ENCODE results near the gene ZBTB8A. TPM values are rescaled to one million over a fixed set of nuclear protein-coding genes. Genes with fewer than 3 reads are reported as not detected.
A peak's percentile ranks its signal among the peaks of the same experiment; 100 is the strongest.

Gene ZBTB8A
- total and polyA plus RNA-seq, 10 of the 15 experiments (the other 5 are each of a cell fraction or from before 2014, with no cell fraction given) = 0.48 to 4.7 (median 2.4) TPM

DNA sequence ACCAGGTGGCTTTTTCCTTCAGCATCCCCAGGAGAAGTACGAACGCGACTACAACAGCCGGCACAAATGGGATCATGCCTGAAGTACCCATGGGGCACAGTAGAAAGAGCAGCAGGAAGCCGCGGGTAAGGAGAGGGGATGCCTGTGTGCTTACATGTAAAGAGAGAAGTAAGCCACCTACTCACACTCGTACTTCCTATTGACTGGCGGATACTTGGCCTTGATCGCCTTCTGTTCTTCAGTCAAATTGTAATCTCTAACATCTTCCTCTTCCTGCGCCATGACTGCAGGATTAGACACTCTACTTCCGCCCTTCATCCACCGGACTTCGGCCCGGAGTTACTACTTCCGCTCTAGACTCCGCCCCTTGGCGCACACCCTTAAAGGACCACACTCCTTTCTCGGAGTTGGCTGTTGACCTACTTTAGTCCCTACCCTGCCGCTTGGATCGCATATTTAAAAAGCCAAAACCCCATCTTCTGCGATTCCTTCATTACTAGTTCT is 111.1 kb downstream of the ZBTB8A start, which contains the start of gene ZBTB8OS:
Gene ZBTB8OS, minus strand, starts transcription at position 303 of the 504 bp plus-strand sequence. Its CDS starts 21 bp downstream, at position 282.
- H3K4me2 ChIP-seq (ENCODE audit: control insufficient read depth, insufficient read depth) = peak within 1 kb of the TSS; percentile 95
- H3K27me3 ChIP-seq (replicated peaks in 1 of 2; ENCODE audit: control insufficient read depth in 2 of 2, insufficient read depth in 2 of 2, low read length in 1 of 2) = no peaks in the 10 kb centered on the region
- ChIA-PET POLR2A (interaction anchor here (0.6 to 2.0 kb wide), 7 partner anchors 25 to 407 kb away, joined by 3 to 8 read pairs (median 5); partner anchors contain the start of genes HDAC1 and S100PBP), SMC1A (ENCODE audit: uncharacterized antibody, unreplicated experiment) (interaction anchor here (1.0 to 1.7 kb wide), 3 partner anchors 23 to 402 kb away, joined by 3 to 6 read pairs (median 4); no protein-coding TSS in a partner anchor), CTCF (interaction anchor here (1.2 to 1.7 kb wide), 3 partner anchors 12 to 130 kb away, joined by 4 to 10 read pairs (median 10); no protein-coding TSS in a partner anchor), RAD21 (ENCODE audit: unreplicated experiment) (interaction anchor here (1.2 kb wide), 1 partner anchor 31 kb away, joined by 8 read pairs; no protein-coding TSS in a partner anchor)
- under 1% methylated on average over 21 of the region's 21 CpGs for WGBS (ENCODE audit: insufficient coverage, insufficient replicate concordance, low lambda C conversion rate, missing lambda C conversion rate)
- in situ Hi-C loops (cut with MboI) (no loop called here), intact Hi-C loops (cut with micrococcal nuclease; ENCODE audit: unreplicated experiment) (loop anchor here (2.0 to 5.0 kb wide), 3 partner anchors 21 to 128 kb away; partner anchors contain the start of gene ZBTB8A)
- peak within 1 kb of the TSS; percentile 97 for H2AFZ ChIP-seq (ENCODE audit: control insufficient read depth, low read depth, low read length)
- peaks cover 89% of the 10 kb centered on the region for H3K79me2 ChIP-seq (ENCODE audit: control insufficient read depth, insufficient read depth, low read length)
- DNase-seq (ENCODE audit: low read depth, low spot score) = peak; percentile 88
- peaks cover 0 to 11% of the 10 kb centered on the region in 2 experiments; a peak in 3 of 4 replicates for H3K36me3 ChIP-seq (ENCODE audit: control insufficient read depth in 2 of 2, insufficient read depth in 2 of 2, low read length in 1 of 2)
- H3K9ac ChIP-seq (ENCODE audit: control insufficient read depth, insufficient read depth, low read length) = peak within 1 kb of the TSS; percentile 100
- no TSS peak for BruUV-seq (replicated peaks)
- H4K20me1 ChIP-seq (ENCODE audit: control insufficient read depth, insufficient read depth) = no peaks in the 10 kb centered on the region
- peak; percentile 90 for FAIRE-seq
- ATAC-seq = peak; percentile 81
- peak within 1 kb of the TSS; percentile 100 for H3K27ac ChIP-seq (ENCODE audit: control insufficient read depth, insufficient read depth)
- no peaks in the 10 kb centered on the region for H3K9me3 ChIP-seq (replicated peaks; ENCODE audit: control insufficient read depth, insufficient read depth, low read length)
- peaks cover 3% of the 10 kb centered on the region; the same call in 1 of the 2 replicates for H3K4me1 ChIP-seq (ENCODE audit: control insufficient read depth, insufficient read depth, low read length)
- H3K4me3 ChIP-seq = peak within 1 kb of the TSS; percentile 89
- no peak for TF ChIP-seq JUNB (IDR thresholded peaks at IDR 0.05)
- TF ChIP-seq RUNX3 (IDR thresholded peaks at IDR 0.05; ENCODE audit: low read length) = 0 out of 2 replicates have a peak, but pooled peaks have one; percentile 16
- peak; percentile 95 for TF ChIP-seq GABPA (IDR thresholded peaks at IDR 0.05; ENCODE audit: low read depth)
- peak; percentile 87 for TF ChIP-seq SP1 (IDR thresholded peaks at IDR 0.05; ENCODE audit: low read depth, low read length)
- no peak for TF ChIP-seq ZBTB33 (IDR thresholded peaks at IDR 0.05)
- TF ChIP-seq PML (IDR thresholded peaks at IDR 0.05; ENCODE audit: low read length) = peak; percentile 89
- TF ChIP-seq LARP7 (IDR thresholded peaks at IDR 0.05) = 0 out of 2 replicates have a peak, but pooled peaks have one; percentile 11
- TF ChIP-seq, protein P1, sequence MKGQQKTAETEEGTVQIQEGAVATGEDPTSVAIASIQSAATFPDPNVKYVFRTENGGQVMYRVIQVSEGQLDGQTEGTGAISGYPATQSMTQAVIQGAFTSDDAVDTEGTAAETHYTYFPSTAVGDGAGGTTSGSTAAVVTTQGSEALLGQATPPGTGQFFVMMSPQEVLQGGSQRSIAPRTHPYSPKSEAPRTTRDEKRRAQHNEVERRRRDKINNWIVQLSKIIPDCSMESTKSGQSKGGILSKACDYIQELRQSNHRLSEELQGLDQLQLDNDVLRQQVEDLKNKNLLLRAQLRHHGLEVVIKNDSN (IDR thresholded peaks at IDR 0.05; ENCODE audit: borderline replicate concordance, extremely low read length, insufficient read depth, low read depth, low read length) = no peak
- peak; percentile 76 for TF ChIP-seq HCFC1 (IDR thresholded peaks at IDR 0.05; ENCODE audit: low read length)
- peak; percentile 11; the same call in 1 of the 2 replicates for TF ChIP-seq NKRF (conservative IDR thresholded peaks at IDR 0.05)
- peak; percentile 93 for TF ChIP-seq TAF1 (IDR thresholded peaks at IDR 0.05; ENCODE audit: borderline replicate concordance, low read depth, low read length)
- no peak for TF ChIP-seq IRF4 (IDR thresholded peaks at IDR 0.05; ENCODE audit: low read depth, low read length)
- TF ChIP-seq SPI1 (IDR thresholded peaks at IDR 0.05; ENCODE audit: borderline replicate concordance, insufficient read depth, low read depth, low read length) = peak; percentile 50; the same call in 1 of the 2 replicates
- peak; percentile 63 for TF ChIP-seq ATF7 (IDR thresholded peaks at IDR 0.05; ENCODE audit: low read depth)
- TF ChIP-seq FOS (IDR thresholded peaks at IDR 0.05; ENCODE audit: borderline replicate concordance, extremely low read depth, insufficient read length) = no peak
- TF ChIP-seq POLR2AphosphoS2 (IDR thresholded peaks at IDR 0.05; ENCODE audit: low read depth, low read length) = peak; percentile 81; the same call in 1 of the 2 replicates
- TF ChIP-seq, protein P2, sequence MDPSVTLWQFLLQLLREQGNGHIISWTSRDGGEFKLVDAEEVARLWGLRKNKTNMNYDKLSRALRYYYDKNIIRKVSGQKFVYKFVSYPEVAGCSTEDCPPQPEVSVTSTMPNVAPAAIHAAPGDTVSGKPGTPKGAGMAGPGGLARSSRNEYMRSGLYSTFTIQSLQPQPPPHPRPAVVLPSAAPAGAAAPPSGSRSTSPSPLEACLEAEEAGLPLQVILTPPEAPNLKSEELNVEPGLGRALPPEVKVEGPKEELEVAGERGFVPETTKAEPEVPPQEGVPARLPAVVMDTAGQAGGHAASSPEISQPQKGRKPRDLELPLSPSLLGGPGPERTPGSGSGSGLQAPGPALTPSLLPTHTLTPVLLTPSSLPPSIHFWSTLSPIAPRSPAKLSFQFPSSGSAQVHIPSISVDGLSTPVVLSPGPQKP (IDR thresholded peaks at IDR 0.05; ENCODE audit: low read depth, low read length) = peak; percentile 62; the same call in 1 of the 2 replicates
- TF ChIP-seq STAT1 (conservative IDR thresholded peaks at IDR 0.05) = 0 out of 2 replicates have a peak, but pooled peaks have one; percentile 16
- TF ChIP-seq MEF2A (IDR thresholded peaks at IDR 0.05; ENCODE audit: insufficient read depth, low read depth, low read length) = no peak
